NOMO-1 treated with DMSO at 0.1 percent for 48 hours (cell line): ENCODE results near the gene SLC27A5.

Experiments used
- DNase-seq: peaks from one replicate; lab custom pipeline; 2025; ENCODE audit not compliant: unreplicated experiment; lab: John Stamatoyannopoulos, UW

Gene SLC27A5

GRCh38 chr19:58511353-58512208, at the start of gene SLC27A5:
TSS of gene SLC27A5 (minus strand) at chr19:58511992. CDS start at chr19:58511955, 37 bp downstream.
- no peak for DNase-seq

GRCh38 chr19:58560921-58561320, 49.1 kb upstream of the SLC27A5 start:
- DNase-seq = no peak

- DNase-seq = no peak
These were observed 48.5 kb upstream of the SLC27A5 start for GRCh38 chr19:58560007-58560887.

- DNase-seq = no peak
These were observed 47.6 kb upstream of the SLC27A5 start for GRCh38 chr19:58559275-58560006.

GRCh38 chr19:58558623-58559274, 47.0 kb upstream of the SLC27A5 start:
- DNase-seq = no peak

- no peak for DNase-seq
These were observed 46.4 kb upstream of the SLC27A5 start, which contains the start of gene UBE2M for GRCh38 chr19:58558066-58558622. TSS of gene UBE2M (minus strand) at chr19:58558611. CDS start at chr19:58558381, 230 bp downstream.

GRCh38 chr19:58557221-58558065, 45.7 kb upstream of the SLC27A5 start:
- no peak for DNase-seq

- DNase-seq = no peak
These were observed 44.9 kb upstream of the SLC27A5 start for GRCh38 chr19:58556622-58557220.

- DNase-seq = no peak
These were observed 44.3 kb upstream of the SLC27A5 start for GRCh38 chr19:58555920-58556621.

GRCh38 chr19:58555369-58555885, 43.6 kb upstream of the SLC27A5 start:
- no peak for DNase-seq

GRCh38 chr19:58554494-58555368, 42.9 kb upstream of the SLC27A5 start, which contains the start of gene CHMP2A:
TSS of gene CHMP2A (minus strand) at chr19:58555105. CDS start at chr19:58554212, 893 bp downstream.
- DNase-seq = no peak

- DNase-seq = no peak
These were observed 42.2 kb upstream of the SLC27A5 start for GRCh38 chr19:58553799-58554493.

GRCh38 chr19:58552655-58553054, 40.9 kb upstream of the SLC27A5 start:
- no peak for DNase-seq

GRCh38 chr19:58551577-58552471, 40.0 kb upstream of the SLC27A5 start:
- no peak for DNase-seq

GRCh38 chr19:58551123-58551497, 39.3 kb upstream of the SLC27A5 start:
- DNase-seq = no peak
